GM10248 (cell line): ENCODE results near the gene NR1I2.

Source experiments
- CTCF ChIA-PET: fragments of 300-600 bp; sonication (Branson Sonifier 250); formaldehyde crosslinking; extraction: SDS; loops from one replicate; lab custom pipeline; 2021; ENCODE audit warnings: antibody characterized with exemption; lab: Yijun Ruan, JAX
- POLR2A ChIA-PET: fragments of 350-650 bp; sonication (Branson Sonifier 250); formaldehyde crosslinking; extraction: SDS; loops from one replicate; lab custom pipeline; 2020; ENCODE audit warnings: antibody characterized with exemption; lab: Yijun Ruan, JAX
- DNase-seq: peaks from one replicate; pipeline ENCODE4 v3.0.0; 2012; ENCODE audit errors: extremely low spot score
- TF ChIP-seq, protein P1 (sequence below): IDR thresholded peaks from 2 replicates; pipeline ENCODE4 v1.5.1; 2012; ENCODE audit warnings: mild to moderate bottlenecking, low read depth; ENCODE audit errors: extremely low read depth, missing control alignments, control extremely low read depth

NR1I2 gene

GRCh38 chr3:119786409-119786808 lies 4.5 kb downstream of the NR1I2 start:
- TF ChIP-seq, protein P1, sequence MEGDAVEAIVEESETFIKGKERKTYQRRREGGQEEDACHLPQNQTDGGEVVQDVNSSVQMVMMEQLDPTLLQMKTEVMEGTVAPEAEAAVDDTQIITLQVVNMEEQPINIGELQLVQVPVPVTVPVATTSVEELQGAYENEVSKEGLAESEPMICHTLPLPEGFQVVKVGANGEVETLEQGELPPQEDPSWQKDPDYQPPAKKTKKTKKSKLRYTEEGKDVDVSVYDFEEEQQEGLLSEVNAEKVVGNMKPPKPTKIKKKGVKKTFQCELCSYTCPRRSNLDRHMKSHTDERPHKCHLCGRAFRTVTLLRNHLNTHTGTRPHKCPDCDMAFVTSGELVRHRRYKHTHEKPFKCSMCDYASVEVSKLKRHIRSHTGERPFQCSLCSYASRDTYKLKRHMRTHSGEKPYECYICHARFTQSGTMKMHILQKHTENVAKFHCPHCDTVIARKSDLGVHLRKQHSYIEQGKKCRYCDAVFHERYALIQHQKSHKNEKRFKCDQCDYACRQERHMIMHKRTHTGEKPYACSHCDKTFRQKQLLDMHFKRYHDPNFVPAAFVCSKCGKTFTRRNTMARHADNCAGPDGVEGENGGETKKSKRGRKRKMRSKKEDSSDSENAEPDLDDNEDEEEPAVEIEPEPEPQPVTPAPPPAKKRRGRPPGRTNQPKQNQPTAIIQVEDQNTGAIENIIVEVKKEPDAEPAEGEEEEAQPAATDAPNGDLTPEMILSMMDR: no peak
- DNase-seq: no peak
- POLR2A ChIA-PET: no interaction called here
- CTCF ChIA-PET: interaction anchor here (1.8 kb wide), 1 partner anchor 19 kb away, joined by 4 read pairs; no protein-coding TSS in a partner anchor

DNA sequence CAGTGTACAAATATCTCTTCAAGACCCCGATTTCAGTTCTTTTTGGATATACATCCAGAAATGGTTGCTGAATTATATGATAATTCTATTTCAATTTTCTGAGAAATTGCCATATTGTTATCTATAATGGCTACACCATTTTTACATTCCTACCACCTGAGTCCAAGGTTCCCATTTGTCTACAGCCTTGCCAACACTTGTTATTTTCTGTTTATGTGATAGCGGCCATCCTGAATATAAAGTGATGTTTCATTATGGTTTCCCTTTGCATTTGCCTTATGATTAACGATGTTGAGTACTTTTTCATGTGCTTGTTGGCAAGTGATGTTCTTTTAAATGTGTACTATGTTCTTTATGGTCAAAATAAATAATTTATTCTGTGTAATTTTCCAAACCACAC lies 8.5 kb downstream of the NR1I2 start:
- CTCF ChIA-PET: interaction anchor here (1.7 kb wide), 1 partner anchor 10 kb away, joined by 5 read pairs; no protein-coding TSS in a partner anchor
- TF ChIP-seq, protein P1: no peak
- POLR2A ChIA-PET: no interaction called here
- DNase-seq: no peak

- DNase-seq: no peak
- ChIA-PET POLR2A (no interaction called here), CTCF (interaction anchor here (1.1 kb wide), 1 partner anchor 12 kb away, joined by 6 read pairs; no protein-coding TSS in a partner anchor)
- TF ChIP-seq, protein P1: no peak
These were observed 10.4 kb downstream of the NR1I2 start for GRCh38 chr3:119792270-119792669.

GRCh38 chr3:119794401-119794800 lies 12.5 kb downstream of the NR1I2 start:
- ChIA-PET CTCF (interaction anchor here (1.1 kb wide), 1 partner anchor 17 kb away, joined by 3 read pairs; no protein-coding TSS in a partner anchor), POLR2A (no interaction called here)
- no peak for DNase-seq
- TF ChIP-seq, protein P1: no peak

DNA sequence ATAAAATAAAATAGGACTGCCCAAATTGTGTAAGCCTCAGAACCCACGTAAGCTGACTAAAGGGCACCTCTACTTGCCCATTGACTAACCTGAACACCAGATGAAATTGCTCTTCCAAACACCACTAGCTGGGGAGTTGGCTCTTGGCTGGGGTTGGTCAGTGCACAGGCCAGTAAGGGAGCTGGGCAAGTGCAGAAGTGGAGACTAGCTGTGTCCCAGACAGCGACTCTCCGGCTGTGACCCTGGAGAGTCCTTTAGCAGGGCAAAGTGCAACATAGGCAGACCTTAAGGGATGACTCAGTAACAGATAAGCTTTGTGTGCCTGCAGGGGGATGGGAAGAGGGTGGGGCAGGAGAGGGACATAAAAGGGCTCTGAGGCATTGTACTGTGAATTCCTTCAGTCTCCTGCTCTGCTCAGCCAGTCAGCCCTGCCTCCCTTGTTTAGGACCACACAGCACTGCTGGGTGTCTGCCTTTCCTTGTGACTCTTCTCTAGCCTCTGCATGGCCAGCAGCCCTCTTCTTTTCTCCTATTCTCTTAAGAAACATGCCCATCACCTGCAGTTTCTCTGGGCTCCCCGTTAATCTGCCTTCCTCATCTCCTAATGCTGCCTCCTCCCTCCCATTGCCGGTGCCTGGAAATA lies 13.2 kb downstream of the NR1I2 start:
- POLR2A ChIA-PET: no interaction called here
- CTCF ChIA-PET: interaction anchor here (1.1 kb wide), 1 partner anchor 16 kb away, joined by 3 read pairs; no protein-coding TSS in a partner anchor
- no peak for DNase-seq
- TF ChIP-seq, protein P1: no peak

DNA sequence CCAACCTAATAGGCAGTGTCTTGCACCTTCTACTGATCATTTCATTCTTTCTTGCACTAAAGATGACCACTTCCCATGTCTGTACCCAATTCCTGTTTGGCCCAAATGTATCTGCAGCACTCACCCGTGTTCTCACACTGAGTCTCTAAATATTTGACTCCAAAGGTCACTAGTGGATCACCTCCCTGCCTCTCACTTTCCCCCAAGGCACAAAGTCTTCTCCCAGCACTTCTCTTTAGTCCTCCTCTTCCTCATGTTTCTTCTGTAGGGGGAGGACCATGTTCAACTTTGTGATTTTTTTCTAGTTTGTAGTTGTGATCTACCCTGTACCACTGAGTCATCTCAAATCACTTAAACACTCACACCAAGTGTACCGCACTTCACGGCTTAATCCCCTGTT lies 13.9 kb downstream of the NR1I2 start:
- DNase-seq: no peak
- ChIA-PET POLR2A (no interaction called here), CTCF (no interaction called here)
- TF ChIP-seq, protein P1: no peak
